ENCODE results near the gene FAM222A.
A peak's percentile ranks its signal among the peaks of the same experiment; 100 is the strongest.

The FAM222A gene

GRCh38 chr12:109762071-109762672, 48.5 kb downstream of the FAM222A start:
- no peak for DNase-seq

GRCh38 chr12:109762673-109763191, 49.1 kb downstream of the FAM222A start:
- no peak for DNase-seq

GRCh38 chr12:109763201-109763841, 49.7 kb downstream of the FAM222A start:
- peak; percentile 38 for DNase-seq

DNA sequence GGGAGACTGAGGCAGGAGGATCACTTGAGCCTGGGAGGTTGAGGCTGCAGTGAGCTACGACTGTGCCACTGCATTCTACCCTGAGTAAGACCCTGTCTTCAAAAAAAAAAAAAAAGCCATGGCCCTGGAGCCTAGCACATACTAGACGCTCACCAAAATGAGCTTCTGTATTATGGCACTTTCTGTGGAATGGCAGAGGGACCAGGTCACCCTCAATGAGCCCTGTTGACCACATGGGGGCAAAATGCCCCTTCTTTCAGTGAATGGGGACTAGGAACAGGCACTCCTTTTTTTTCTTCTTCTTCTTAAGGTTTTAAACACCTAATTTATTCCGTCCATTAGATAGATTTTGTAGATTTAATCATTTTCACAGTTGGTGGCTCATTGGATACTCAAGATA, 50.5 kb downstream of the FAM222A start:
- DNase-seq: no peak

DNA sequence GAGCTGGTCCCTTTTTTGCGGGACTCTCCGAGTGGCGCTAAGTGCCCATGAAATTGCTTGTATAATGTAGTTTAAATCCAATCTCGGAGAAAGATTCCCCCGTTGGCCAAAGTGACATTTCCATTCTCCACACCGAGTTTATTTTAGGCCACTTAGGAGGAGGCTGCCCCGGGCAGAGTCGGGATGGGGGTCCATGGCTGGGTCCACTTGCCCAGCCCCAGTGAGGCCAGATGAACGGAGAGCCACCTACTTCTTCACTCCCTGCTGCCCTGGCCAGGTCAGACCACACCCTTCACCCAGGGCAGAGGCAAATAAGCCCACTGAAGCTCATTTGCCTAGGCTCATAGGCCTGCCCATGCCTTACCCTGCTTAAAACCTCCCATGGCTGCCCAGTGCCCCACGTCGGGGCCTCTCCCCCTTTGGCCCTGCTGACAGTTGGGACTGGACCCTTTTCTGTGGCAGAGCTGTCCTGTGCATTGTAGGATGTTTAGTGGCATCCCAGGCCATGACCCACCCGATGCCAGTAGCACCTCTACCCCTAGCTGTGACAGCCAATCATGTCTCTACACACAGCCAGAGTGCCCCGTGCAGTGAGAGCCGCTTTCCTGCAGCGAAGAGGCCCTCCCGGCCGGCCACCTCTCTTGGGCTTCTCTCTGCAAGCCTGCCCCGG, 51.3 kb downstream of the FAM222A start:
- DNase-seq: no peak

- DNase-seq: no peak
These were observed 51.8 kb downstream of the FAM222A start for GRCh38 chr12:109765446-109765810.

GRCh38 chr12:109766251-109766778, 52.7 kb downstream of the FAM222A start:
- DNase-seq: no peak

GRCh38 chr12:109767456-109767855, 53.8 kb downstream of the FAM222A start:
- DNase-seq: no peak

DNA sequence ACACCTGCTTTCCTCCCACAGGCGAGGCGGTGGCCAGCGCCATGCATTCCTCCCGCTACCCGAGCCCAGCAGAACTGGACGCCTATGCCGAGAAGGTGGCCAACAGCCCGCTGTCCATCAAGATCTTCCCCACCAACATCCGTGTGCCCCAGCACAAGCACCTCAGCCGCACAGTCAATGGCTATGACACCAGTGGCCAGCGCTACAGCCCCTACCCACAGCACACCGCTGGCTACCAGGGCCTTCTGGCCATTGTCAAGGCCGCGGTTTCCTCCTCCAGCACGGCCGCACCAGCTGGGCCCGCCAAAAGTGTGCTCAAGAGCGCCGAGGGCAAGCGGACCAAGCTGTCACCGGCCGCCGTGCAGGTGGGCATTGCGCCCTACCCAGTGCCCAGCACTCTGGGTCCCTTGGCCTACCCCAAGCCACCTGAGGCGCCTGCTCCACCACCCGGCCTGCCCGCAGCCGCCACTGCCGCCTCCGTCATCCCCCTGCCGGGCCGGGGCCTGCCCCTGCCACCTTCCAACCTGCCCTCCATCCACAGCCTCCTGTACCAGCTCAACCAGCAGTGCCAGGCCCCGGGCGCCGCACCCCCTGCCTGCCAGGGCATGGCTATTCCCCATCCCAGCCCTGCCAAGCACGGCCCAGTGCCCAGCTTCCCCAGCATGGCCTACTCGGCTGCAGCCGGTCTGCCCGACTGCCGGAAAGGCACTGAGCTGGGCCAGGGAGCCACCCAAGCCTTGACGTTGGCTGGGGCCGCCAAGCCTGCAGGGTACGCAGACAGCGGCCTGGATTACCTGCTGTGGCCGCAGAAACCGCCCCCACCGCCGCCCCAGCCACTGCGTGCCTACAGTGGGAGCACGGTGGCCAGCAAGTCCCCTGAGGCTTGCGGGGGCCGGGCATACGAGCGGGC, 54.6 kb downstream of the FAM222A start:
- DNase-seq: no peak

DNA sequence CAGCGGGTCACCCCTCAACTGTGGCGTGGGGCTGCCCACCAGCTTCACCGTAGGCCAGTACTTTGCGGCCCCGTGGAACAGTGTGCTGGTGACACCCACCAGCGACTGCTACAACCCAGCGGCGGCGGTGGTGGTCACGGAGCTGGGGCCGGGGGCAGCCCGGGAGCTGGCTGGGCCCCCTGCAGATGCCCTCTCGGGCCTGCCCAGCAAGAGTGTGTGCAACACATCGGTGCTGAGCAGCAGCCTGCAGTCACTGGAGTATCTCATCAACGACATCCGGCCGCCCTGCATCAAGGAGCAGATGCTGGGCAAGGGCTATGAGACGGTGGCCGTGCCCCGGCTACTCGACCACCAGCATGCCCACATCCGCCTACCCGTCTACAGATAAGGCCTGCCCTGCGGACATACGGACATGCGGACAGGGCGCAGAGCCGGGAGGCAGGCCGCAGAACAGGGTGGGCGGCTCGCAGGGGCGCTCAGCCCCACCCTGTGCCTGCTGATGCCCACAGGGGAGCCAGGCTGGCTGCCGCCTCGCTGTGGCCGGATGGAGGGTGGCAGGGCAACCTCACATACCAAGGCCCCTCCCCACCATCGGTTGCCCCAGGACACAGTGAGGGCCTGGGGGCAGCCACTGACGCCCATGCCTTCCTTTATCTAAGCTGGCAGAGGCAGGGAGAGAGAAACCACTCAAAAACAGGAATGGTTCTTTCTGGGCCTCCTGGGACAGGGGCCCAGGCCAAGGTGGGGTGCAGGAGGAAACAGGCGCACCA, 55.5 kb downstream of the FAM222A start:
- DNase-seq: no peak

DNA sequence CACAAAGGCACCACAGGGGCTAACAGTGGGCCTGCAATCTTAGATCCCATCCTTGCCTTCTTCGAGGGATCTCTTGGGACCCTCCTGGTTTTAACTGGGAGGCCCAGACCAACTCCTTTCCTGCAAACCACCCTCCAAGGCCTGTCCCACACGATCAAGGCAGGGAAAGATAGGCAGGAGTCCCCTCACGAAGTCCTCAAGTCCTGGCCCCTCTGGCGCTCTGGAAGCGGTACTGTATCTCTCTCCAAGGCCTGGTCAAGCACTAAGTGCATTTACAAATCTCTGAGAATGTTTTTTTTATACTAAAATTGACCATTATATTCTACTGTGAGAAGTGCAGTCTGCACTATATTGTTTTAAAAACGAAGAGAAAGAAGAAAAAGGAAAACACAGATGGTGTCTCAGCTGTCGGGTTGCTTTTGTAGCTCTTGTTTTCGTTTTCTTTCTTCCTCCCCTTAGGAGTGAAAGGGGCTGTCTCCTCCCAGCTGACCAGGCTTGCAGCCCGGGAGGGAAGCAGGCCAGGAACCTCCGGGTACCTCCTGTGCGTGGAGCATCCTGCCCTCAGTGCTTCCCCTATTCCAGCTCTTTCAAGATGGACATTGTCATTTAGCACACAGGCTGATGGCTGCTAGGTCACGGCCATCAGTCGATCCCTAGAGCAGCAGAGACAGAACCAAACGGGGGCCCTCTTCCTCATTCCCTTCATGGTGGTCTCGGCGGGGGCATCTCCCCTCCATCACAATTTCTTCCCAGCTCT, 56.7 kb downstream of the FAM222A start:
- no peak for DNase-seq

DNA sequence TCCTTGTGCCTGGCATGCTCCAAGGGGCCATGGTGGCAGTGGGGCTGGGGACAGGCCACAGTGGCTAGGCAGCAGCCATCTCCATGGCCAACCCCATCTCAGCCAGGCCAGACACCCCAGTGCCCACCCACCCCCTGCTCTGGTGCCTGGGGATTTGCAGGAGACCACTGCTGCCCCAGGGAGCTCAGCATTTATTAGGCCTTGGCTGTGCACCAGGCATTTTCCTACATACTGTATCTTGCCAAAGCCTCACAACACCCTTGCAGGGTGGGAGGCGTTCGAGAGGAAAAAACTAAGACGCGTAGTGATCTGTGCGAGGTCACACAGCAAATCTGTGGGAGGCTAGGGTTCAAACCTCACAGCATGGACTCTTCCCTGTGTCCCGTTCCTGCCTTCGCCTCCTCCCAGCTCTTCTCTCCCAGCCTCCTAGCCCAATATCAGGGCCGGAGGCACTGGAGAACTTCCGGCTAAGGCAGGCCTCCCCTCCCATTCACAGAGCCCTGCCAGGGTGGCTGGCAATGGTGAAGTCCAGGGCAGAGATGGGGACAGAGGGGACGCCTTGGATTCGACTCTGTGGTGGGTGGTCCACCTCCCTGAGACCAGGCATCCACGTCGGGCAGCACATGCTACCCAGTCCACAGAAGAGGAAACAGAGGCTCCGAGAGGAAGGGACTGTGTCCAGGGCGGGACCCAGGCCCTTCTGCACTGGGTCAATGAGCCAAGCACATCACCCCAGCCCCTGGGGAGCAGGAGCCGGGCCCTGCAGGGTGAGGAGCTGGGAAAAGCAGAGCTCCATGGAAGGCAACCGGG, 57.4 kb downstream of the FAM222A start:
- DNase-seq: no peak

DNA sequence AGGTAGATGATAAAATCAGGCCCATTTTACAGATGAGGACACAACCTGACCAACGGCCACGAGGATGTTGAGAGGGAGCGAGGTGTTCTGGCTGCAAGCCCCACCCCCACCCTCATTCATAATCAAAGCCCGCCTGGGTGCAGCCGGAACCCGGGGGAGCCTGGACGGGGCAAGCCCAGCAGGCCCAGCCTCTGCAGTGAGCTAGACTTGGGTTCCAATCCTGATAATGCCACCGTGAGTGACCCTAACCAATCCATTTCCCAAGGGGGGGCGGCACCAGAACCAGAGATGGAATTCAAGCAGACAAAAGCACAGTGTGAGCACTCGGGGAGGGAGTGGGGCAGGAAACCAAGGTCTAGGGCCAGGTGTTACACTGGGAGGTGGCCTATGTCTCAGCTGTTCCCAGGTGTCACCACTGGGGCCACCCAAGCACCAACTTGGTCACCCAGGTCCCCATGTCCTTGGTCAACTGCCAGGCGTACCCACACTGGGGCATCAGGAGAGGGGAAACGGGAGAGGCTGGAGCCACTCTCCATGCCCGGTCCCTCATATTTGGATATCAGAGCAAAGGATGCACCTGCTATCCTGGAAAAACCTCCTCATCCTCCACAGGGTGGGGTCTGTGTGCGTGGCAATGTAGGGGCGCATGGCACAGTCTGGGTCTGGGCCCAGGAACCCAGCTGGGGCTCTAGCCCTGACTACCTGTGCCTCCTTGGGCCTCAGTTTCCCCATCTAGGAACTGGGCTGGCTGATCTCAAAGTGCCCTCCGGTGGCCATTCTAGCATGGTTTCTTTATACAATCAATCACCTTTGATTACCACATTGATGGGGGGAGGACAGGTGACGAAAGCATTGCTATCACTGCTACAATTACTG, 58.4 kb downstream of the FAM222A start:
- DNase-seq: no peak

GRCh38 chr12:109772622-109773321, 59.1 kb downstream of the FAM222A start:
- no peak for DNase-seq

DNA sequence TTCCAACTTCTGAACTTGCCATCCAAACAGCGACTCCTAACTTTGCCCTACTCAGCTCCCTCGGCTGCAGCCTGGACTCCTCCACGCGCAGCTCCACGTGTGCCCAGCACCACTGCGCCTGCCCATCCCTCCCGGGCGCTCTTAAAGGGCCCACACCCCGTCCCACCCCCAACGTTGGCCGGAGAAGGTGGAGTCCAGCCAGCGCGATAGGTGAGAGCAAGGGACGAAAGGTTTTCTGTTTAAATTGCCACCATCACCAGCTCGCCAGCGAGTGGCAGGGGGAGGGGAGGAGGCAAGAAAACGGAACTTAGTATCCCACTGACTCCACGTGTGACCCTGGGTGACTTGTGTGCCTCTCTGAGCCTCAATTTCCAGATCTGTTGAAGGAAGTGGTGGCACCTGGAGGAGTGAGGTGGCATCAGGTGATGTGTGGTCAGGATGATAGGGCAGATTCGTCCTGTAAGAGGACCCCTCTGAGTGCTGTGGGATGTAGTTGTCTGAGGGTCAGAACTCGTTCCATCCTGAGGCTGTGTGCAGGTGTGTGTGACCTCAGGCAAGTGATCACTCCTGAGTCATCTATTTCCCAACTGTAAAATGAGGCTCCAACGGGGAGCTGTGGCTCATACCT, 59.9 kb downstream of the FAM222A start:
- no peak for DNase-seq

DNA sequence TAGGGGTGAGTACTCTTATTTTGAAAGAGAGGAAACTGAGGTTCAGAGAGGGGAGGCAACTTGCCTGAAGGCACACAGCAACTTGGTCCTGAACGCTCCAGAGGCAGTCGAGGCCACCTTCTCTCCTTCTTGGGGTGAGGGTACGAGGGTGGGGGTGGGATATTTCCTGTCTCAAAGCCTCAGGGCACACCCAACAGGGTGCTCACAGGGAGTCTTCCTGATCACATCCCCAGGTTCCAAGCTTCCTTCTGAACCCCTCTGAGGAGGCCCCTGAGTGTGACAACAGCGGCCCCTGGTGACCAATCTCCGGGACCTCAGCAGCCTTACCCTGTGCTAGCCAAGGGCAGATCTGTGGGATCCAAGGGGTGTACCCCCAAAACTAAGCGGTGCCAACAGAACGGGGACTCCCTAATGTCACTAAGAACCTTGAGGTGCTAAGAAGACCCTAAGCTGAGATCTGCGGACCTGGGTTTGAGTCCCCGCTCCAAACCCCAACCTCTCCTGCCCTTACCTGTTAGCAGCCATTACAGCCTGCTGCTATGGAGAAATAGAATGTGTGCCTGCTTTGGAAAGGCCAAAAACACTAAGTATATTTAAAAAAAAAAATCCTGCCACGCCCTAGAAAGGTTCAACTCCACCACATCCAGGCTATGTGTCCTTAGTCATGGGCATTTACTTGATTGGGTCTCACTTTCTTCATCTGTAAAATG, 61.7 kb downstream of the FAM222A start:
- DNase-seq: peak; percentile 84

- DNase-seq: no peak
These were observed 63.0 kb downstream of the FAM222A start for GRCh38 chr12:109776624-109777023.

- peak; percentile 56 for DNase-seq
These were observed 63.9 kb downstream of the FAM222A start for GRCh38 chr12:109777544-109777943.
